ENCODE data around the gene KRT76.

The KRT76 gene

GRCh38 chr12:52817003-52817698 is 40.0 kb upstream of the KRT76 start:
- DNase-seq (ENCODE audit: low read depth), result no peak
- TF ChIP-seq, protein P1, sequence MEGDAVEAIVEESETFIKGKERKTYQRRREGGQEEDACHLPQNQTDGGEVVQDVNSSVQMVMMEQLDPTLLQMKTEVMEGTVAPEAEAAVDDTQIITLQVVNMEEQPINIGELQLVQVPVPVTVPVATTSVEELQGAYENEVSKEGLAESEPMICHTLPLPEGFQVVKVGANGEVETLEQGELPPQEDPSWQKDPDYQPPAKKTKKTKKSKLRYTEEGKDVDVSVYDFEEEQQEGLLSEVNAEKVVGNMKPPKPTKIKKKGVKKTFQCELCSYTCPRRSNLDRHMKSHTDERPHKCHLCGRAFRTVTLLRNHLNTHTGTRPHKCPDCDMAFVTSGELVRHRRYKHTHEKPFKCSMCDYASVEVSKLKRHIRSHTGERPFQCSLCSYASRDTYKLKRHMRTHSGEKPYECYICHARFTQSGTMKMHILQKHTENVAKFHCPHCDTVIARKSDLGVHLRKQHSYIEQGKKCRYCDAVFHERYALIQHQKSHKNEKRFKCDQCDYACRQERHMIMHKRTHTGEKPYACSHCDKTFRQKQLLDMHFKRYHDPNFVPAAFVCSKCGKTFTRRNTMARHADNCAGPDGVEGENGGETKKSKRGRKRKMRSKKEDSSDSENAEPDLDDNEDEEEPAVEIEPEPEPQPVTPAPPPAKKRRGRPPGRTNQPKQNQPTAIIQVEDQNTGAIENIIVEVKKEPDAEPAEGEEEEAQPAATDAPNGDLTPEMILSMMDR (conservative IDR thresholded peaks at IDR 0.05; ENCODE audit: low read length), result no peak
- H3K4me3 ChIP-seq (ENCODE audit: low read length), result no peak overlapping the region

DNA sequence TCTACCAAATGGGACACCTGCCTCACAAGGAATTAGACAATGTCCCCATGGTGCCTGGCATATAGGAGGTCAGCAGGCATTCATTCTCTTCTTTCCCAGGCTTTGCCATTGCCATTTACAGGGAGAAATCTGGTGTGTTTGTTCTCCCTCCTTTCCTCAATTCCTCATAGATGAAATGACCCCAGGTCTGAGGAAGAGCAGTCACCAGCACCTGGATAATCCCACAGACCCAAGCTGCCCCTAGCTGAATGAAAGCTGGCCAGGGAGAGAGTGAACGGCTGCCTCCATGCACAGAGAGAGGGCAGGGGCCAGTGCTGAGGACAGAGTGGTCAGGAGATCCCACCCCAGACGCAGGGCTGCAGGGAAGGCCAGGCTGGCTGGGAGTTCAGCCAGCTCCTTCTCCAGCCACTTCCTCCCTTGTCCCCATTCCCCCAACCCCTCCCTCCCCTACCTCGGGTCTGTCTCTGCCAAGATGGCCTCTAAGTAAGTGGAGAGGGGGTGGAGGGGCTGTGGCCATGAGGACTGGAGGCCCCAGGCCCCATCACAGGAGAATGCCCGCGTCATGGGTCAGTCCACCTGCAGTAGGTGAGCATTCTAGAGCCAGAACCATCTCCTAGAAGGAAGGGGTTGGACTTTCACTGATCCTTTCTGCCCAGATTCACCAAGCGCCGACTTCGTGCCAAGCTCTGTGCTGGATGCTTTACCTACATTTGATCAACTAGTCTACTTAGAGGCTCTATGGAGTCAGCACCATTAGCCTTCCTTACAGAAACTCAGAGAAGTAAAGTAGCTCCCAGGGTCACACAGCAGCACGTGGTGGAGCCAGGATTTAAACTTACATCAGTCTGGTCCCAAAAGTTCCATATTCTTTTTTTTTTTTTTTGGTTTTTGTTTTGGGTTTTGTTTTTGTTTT is 38.8 kb upstream of the KRT76 start:
- TF ChIP-seq, protein P1 (conservative IDR thresholded peaks at IDR 0.05; ENCODE audit: low read length), result no peak
- no peak for DNase-seq (ENCODE audit: low read depth)

GRCh38 chr12:52815161-52815560 is 38.0 kb upstream of the KRT76 start:
- no peak overlapping the region for H3K4me3 ChIP-seq (ENCODE audit: low read length)
- no peak for DNase-seq (ENCODE audit: low read depth)
- TF ChIP-seq, protein P1 (conservative IDR thresholded peaks at IDR 0.05; ENCODE audit: low read length), result no peak

More for the DNA sequence above, 38.8 kb upstream of the KRT76 start:
- H3K4me3 ChIP-seq (ENCODE audit: low read length), result no peak overlapping the region

DNA sequence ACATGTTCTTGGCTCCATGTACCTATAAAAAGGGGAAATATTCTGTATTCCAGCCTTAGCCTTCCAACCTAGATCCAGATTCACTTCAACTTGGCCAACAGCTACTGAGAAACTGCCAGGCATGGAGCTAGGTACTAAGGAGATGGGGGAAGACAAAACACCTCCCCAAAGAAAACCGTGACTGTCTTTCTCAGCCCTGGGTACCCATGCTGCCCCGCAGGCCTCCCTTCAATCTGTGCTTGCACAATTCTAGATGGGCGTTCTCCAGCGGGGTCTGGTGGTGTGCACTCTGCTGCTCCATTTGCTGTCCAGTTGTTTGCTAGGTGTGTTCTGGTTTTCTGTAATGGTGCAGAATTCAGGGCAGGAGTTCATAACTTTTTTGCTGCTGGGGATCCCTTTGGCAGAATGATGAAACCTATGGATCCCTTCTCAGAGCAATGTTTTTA is 37.6 kb upstream of the KRT76 start:
- H3K4me3 ChIP-seq (ENCODE audit: low read length), result no peak overlapping the region
- TF ChIP-seq, protein P1 (conservative IDR thresholded peaks at IDR 0.05; ENCODE audit: low read length), result no peak
- no peak for DNase-seq (ENCODE audit: low read depth)

GRCh38 chr12:52813885-52814709 is 37.0 kb upstream of the KRT76 start, which contains the start of gene KRT4:
KRT4 (minus strand) TSS chr12:52814116; CDS start chr12:52814058, 58 bp downstream.
- DNase-seq (ENCODE audit: low read depth), result peak; percentile 84
- TF ChIP-seq, protein P1 (conservative IDR thresholded peaks at IDR 0.05; ENCODE audit: low read length), result no peak
- no peak within 1 kb of the TSS for H3K4me3 ChIP-seq (ENCODE audit: low read length)

DNA sequence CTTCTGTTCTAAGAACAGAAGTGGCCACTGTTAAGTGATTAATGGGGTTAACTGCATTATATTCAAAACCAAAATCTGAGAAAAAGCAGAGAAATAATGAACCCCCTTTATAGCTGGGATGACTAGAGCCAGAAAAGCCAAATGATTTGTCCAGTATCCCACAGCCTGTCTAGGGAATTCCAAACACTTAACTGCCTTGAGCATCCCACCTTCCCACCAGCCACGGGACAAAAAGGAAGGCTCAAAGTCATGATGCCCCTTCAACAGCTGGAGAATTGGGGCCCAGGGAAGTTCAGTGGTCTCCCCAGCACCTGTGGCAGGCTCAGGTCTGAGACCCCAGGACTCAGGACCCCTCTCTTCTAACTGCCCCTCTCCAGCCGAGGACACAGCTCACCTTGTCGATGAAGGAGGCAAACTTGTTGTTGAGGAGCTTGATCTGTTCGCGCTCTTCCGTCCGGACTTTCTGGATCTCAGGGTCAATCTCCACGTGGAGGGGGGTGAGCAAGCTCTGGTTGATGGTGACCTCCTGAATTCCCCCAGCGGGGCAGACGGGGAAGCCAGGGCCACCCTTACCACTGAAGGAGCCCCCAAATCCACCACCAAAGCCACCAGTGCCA is 36.2 kb upstream of the KRT76 start:
- H3K4me3 ChIP-seq (ENCODE audit: low read length), result no peak overlapping the region
- DNase-seq (ENCODE audit: low read depth), result no peak
- TF ChIP-seq, protein P1 (conservative IDR thresholded peaks at IDR 0.05; ENCODE audit: low read length), result no peak

All from AG10803 (cell line).